GM18907 (cell line): Measurements from ENCODE around the gene UBE2L5.
A peak's percentile ranks its signal among the peaks of the same experiment; 100 is the strongest.

ENCODE experiments used
- ATAC-seq: cut with Tn5 transposase; IDR thresholded peaks from one replicate; pipeline ENCODE4 v1.9.1; 2021; ENCODE audit warnings: mild to moderate bottlenecking, moderate library complexity; ENCODE audit not compliant: unreplicated experiment

The UBE2L5 gene

DNA sequence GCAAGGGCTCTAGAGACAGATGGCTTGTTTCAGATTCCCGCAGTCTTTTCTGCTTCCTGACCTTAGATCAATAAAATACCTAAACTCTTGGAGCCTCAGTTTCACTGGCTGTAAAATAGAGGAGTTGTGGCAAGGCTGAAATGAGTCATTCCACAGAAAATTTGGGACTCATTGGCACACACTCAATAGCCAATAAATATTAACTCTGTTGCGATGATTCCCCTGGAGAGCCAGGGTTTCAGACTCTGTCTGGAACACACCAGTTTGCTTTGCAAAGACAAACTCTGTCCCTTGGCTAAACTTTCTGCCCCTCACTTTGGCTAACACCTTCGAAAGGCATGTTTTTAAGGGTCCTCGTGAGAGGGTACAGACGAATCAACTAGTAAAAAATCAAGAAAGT, 18.1 kb upstream of the UBE2L5 start:
- ATAC-seq: no peak

DNA sequence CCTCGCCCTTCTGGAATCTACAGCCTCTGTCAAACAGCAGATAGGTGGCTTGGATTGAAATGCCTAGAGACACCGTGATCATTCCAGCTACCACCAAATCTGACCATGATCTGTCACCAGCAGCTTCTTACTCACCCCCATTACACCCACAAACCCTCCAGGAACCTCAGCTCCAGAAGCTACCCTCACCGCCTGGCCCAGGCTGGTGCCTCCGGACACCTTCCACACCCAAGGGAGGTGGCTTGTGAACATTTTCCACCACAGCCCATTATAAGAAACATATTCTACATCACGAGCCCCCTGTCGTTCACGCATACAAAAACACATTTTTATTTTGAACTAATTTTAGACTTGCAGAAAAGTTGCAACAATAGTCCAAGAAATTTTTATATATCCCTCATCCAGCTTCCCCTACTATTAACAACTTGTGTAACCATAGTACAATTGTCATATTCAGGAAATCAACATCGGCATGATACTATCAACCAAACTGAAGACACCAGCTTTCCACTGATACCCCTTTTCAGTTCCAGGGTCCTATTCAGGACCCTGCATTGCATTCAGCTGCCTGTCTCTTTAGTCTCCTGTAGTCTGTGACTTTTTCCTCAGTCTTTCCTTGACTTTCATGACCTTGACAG, 15.4 kb upstream of the UBE2L5 start:
- ATAC-seq: no peak

DNA sequence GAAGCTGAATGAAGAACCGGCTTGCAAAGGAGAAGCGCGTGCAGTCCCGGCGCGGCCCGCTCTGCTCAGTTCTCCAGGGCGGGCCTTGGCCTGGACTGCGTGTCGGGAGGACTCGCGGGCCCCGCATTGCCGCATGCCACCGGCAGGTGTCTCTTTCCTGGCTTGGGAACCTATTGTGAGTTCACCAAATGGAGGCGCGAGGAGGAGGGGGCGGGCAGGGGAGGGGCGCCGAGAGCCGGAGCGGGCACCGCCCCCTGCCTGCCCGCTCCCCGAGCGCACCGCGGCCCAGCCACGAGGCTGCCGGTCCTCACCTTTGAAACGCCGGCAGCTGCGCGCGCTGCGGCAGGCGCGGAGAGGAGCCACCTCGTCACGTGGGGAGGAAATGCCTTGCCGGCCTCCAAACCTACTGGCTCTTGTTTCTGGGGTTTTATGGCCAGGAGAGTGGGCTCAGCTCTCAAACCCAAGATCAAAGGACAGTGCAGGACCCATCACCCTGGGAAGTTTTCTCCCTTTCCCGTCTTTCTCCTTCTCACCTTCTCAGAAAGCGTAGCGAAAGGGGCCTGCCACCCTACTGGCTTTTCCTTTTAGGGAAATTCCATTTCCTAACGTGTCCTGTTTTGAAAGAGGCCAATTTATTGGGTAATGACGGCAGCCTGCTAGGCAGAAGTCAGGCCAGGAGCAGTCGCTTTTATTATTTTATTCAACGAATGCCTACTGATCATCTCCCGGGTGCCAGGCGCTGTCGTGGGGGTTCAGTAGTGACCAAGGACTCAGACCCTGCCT, 13.8 kb upstream of the UBE2L5 start:
- peak; percentile 92 for ATAC-seq

GRCh38 chr13:30409886-30410704, 12.2 kb upstream of the UBE2L5 start:
- no peak for ATAC-seq

DNA sequence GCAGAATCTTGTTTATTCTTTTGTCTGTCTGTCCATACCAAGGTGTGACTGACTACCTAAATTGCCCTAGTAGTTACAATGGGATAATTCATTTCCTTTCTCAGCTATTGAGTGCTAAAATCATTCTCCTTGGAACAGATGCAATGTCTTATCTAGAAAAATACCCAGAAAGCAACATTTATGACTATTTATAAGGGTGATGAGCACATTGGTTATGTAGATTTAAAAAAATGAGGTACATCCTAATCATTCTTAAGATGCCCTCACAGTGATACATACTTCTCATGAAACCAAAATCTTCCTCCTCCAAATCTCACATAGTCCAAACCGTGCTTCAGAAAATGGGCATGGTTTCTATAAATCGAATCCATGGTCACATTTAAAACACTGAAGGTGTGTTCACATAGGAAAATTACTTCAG, 11.6 kb upstream of the UBE2L5 start:
- no peak for ATAC-seq

- no peak for ATAC-seq
Observed at GRCh38 chr13:30412346-30412745, 9.9 kb upstream of the UBE2L5 start.

GRCh38 chr13:30413842-30414241, 8.5 kb upstream of the UBE2L5 start:
- no peak for ATAC-seq

GRCh38 chr13:30415430-30416030, 6.8 kb upstream of the UBE2L5 start:
- ATAC-seq: peak; percentile 81

- no peak for ATAC-seq
Observed at GRCh38 chr13:30416471-30416870, 5.8 kb upstream of the UBE2L5 start.

DNA sequence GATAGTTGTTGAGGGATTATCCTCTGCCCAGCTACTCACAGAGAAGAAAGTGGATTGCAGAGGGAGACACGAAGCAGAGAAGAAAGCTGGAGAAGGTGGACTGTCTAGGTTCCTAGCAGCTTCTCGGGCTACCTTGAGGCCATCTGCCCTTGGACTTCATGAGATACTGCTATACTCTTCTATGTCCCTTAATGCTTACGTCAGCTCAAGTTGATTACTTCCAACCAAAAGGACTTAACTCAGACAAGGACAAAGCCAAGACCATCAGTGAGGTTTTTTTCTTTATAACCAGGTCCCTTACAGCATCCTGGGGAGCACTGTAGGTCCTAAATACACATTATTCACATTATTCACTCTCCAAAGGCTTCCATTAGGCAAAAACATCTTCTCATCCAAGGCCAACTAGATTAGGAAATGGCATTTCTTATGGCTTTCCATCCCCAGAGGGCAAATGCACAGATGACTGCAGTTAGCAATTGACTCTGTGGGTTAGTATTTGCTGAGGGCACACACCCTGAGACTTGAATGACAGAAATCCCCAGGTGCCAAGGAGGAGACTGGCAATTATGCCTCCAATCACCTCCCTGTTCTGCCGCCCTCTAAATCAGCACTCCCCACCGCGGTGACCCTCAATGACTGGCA, 4.1 kb upstream of the UBE2L5 start:
- ATAC-seq: no peak

DNA sequence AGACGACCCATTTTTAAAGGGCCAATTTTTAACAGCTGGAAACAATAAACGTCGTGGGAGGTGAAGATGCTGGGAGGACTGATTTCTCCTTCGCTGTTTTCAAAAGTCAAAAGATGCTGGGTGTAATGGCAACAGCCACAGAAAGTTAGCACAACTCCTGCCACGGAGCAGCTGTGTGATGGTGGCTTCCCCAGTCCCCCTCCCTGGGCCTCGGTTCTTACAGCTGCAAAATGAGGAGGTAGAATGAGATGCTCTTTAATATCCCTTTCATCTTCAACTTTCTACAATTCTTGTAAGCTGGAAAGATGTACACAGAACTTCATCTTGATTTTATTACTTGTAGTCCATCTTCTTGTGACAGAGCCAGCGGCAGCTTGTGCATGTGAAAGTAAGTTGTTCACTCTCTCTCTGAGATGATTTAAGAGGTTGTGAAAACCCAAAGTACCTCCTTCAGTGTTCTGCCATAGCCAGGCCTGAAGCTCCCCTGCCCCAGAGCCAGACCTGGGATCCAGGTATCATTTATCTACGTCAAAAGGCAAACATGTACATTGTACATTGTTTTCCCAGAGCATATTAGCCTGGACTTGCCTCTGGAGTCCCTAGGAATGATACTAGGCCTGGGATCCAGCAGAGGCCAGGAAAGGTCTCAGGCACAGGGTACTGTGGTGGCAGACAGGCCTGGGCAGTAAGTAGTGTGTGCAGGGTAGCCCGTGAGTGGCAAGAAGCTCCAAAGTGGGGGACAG, 3.4 kb upstream of the UBE2L5 start:
- no peak for ATAC-seq

DNA sequence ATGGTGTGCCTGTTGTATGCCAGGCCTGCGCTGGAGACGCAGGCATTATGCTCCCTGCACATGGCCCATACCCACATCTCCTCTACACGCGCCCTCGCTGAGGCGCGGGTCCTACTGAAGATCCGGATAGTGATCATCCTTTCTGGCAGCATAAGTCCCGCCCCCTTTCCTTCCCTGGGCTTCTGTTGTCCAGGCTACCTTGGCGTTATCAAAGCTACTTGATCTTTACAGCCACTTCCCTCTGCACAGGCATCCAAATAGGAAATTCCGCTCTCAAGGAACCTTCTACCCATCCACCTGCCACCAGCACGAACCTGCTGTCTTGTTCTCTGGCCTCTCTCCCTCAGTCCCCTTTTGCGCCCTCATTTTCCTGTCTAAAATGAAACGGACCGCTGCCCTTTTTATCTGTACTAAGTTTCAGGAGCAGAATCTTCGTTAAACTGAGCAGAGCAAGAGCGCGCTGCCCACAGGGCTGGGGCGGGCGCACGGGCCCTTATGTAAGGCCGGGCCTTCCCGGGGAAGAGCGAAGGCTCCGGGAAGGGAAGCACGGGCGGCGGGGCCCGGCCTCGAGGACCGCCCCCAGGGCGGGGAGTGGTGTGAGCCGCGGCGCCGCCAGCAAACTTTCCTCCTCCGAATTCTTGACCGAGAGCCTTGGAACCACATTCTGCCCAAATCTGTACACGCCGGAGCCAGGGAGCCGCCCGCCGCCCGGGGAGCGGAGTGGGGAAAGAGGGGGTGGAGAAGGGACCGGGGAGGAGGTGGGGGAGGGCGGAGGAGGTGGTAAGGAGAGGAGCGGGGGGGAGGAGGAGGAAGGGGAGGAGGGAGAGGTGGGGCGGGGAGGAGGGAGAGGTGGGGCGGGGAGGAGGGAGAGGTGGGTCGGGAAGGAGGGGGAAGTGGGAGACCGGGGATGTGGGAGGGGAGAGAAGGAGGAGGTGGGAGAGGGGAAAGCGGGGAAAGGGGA, 920 bp upstream of the UBE2L5 start:
- ATAC-seq: peak; percentile 36

- ATAC-seq: no peak
Observed at GRCh38 chr13:30423891-30424290, 1.6 kb downstream of the UBE2L5 start.

- ATAC-seq: no peak
Observed at GRCh38 chr13:30429235-30429634, 6.9 kb downstream of the UBE2L5 start.

- peak; percentile 65 for ATAC-seq
Observed at GRCh38 chr13:30429721-30430694, 7.7 kb downstream of the UBE2L5 start.

DNA sequence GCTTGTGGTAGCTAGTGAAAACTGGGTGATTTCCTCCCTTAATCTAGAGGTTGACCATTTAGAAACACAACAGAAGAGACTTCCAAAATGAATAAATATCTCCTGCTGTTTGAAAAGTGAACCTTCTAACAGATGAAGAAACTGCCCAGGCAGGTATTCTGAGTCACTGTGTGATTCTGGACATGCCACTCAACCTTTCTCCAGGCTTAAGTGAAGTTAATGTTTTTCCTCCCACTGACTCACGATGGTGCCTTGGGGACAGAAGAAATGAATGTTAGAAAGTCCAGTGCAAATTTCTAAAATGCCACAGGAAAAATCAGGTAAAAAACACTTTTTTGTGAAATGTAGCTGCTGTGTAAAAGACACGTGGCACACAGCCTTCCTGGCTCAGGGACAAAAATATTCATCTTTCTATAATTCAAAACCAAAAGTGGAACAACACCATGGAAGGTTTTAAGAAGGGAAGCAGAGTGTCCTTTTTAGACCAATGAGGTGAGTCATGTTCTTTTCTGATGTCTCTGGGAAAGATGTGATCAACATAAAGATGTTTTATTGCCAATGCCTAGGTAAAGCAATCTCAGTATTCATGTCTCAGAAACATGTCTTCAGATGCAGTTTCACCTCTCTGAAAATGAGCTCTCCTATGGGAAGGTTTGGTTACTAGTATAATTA, 9.1 kb downstream of the UBE2L5 start:
- peak; percentile 40 for ATAC-seq

GRCh38 chr13:30435911-30436451, 13.7 kb downstream of the UBE2L5 start:
- ATAC-seq: no peak
